Memory B cell (primary cell): ENCODE data around the gene PLEK.
A peak's percentile ranks its signal among the peaks of the same experiment; 100 is the strongest.
"Not testable (repeated sequence)": the region's sequence is repeated elsewhere in the genome, so short reads cannot be mapped to it uniquely, and the experiment has no call there.

Experiments used
- ATAC-seq: fragments of 150-1000 bp; cut with Tn5 transposase; 2 replicates; pipeline ENCODE4 v1.10.0; 2021; ENCODE audit warnings: low read depth, mild to moderate bottlenecking, moderate library complexity
- DNase-seq, 2 donors: peaks; one replicate each; pipeline ENCODE4 v3.0.0; 2022; ENCODE audit warnings: low spot score in 2 of 2
- H3K27ac Mint-ChIP-seq: one replicate; pipeline ENCODE4 v1.8.0; 2022; ENCODE audit warnings: mild to moderate bottlenecking, moderate library complexity, mixed read lengths
- H3K27me3 Mint-ChIP-seq: one replicate; pipeline ENCODE4 v1.8.0; 2022; ENCODE audit warnings: mixed read lengths
- H3K36me3 Mint-ChIP-seq: one replicate; pipeline ENCODE4 v1.8.0; 2022; ENCODE audit warnings: mild to moderate bottlenecking, mixed read lengths
- H3K4me1 Mint-ChIP-seq: one replicate; pipeline ENCODE4 v1.8.0; 2022; ENCODE audit warnings: mixed read lengths
- H3K4me3 Mint-ChIP-seq: one replicate; pipeline ENCODE4 v1.8.0; 2022; ENCODE audit warnings: mild to moderate bottlenecking, moderate library complexity, mixed read lengths
- H3K9me3 Mint-ChIP-seq: one replicate; pipeline ENCODE4 v1.8.0; 2022; ENCODE audit warnings: mixed read lengths

PLEK gene

DNA sequence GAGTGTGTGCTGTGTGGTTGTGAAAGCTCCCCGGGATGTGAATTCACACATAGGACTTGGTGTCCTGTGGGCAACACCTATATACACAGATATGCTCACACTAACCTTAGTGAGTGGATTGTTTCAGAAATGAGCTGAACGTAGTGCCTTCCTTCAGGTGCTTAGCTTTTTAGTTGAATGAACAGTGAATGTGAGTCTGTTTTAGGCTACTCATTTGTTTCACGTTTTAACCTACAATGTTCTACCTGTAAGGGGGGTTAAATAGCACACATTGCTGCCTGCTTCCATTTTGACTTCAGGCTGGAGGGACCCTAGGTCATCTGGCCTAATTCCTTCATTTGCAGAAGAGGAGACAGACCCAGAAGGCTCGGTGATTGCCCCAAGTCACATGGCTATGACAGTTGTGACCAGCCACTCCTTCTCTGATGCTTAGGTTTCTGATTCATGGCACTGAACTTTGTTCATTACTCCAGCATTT, 1.0 kb downstream of the PLEK start:
- ATAC-seq, result peak; percentile 49
- peaks cover 62% of the 10 kb centered on the region for H3K4me1 Mint-ChIP-seq
- H3K4me3 Mint-ChIP-seq, result peak overlapping the region; percentile 100

GRCh38 chr2:68367953-68368653, 3.0 kb downstream of the PLEK start:
- H3K4me3 Mint-ChIP-seq, result peak overlapping the region; percentile 86
- H3K27ac Mint-ChIP-seq, result peak overlapping the region; percentile 90
- no peaks in the 10 kb centered on the region for H3K27me3 Mint-ChIP-seq
- no peak for ATAC-seq
- H3K36me3 Mint-ChIP-seq, result peaks cover 28% of the 10 kb centered on the region
- H3K4me1 Mint-ChIP-seq, result peaks cover 62% of the 10 kb centered on the region
- no peak for DNase-seq
- no peaks in the 10 kb centered on the region for H3K9me3 Mint-ChIP-seq

More for the DNA sequence above, 1.0 kb downstream of the PLEK start:
- no peak for DNase-seq
- no peaks in the 10 kb centered on the region for H3K27me3 Mint-ChIP-seq
- H3K9me3 Mint-ChIP-seq, result no peaks in the 10 kb centered on the region
- peak overlapping the region; percentile 97 for H3K27ac Mint-ChIP-seq
- H3K36me3 Mint-ChIP-seq, result peaks cover 21% of the 10 kb centered on the region

DNA sequence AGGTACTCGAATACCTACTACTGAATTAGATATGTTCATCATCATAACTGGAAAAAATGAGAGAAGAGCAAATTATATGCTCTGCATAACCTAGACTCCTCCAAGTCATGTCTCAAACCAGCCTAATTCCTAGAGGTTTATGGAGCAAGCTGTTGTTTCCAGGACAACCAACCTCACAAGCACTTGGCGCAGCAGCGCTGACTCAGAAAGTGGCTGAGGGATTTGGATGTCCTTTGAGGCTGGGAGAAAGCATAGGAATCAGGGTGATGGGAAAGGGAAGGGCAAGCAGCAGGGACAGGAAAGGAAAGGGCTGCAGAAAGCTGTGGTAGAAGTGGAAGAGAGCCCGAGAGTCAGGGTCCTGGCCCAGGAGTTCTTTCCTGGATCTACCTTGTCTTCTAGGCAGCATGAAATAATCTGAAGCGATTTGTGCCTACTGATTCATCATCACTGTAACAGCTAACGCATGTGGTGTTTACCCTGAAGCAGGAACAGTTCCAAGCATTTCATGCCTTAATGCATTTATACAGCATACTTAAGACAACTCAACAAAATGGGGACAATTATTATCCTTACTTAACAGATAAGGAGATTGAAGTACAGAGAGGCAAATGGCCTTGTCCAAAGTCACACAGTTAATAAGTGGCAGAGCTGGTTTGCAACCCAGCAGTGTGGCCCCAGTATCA, 3.7 kb downstream of the PLEK start:
- no peak for ATAC-seq
- Mint-ChIP-seq H3K4me1 (peaks cover 63% of the 10 kb centered on the region), H3K27me3 (no peaks in the 10 kb centered on the region), H3K4me3 (peak overlapping the region; percentile 86), H3K27ac (peak overlapping the region; percentile 90), H3K36me3 (peaks cover 28% of the 10 kb centered on the region), H3K9me3 (no peaks in the 10 kb centered on the region)
- DNase-seq, result no peak

DNA sequence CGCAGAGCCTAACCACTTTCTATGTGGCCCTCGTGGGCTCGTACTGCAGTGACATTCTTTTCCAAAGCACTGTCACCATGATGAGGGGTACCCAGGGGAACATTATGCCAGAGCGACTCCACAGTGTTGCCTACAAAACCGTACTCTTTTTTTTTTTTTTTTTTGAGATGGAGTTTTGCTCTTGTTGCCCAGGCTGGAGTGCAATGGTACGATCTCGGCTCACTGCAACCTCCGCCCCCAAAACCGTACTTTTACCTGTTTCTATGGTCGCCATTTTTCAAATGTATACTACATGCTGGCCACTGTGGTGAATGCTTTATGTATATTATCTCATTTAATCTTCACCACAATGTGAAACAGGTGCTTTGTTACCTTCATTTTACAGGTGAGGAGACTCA, 4.3 kb downstream of the PLEK start:
- H3K27ac Mint-ChIP-seq, result peak overlapping the region; percentile 62

GRCh38 chr2:68371138-68371537, 6.1 kb downstream of the PLEK start:
- Mint-ChIP-seq H3K9me3 (no peaks in the 10 kb centered on the region), H3K36me3 (peaks cover 31% of the 10 kb centered on the region), H3K4me3 (peak overlapping the region; percentile 46), H3K27me3 (no peaks in the 10 kb centered on the region), H3K4me1 (peaks cover 73% of the 10 kb centered on the region), H3K27ac (peak overlapping the region; percentile 47)
- ATAC-seq (no peak), DNase-seq (no peak)

More for the DNA sequence above, 4.3 kb downstream of the PLEK start:
- peaks cover 63% of the 10 kb centered on the region for H3K4me1 Mint-ChIP-seq
- peak overlapping the region; percentile 86 for H3K4me3 Mint-ChIP-seq
- H3K27me3 Mint-ChIP-seq, result no peaks in the 10 kb centered on the region
- no peaks in the 10 kb centered on the region for H3K9me3 Mint-ChIP-seq
- peaks cover 31% of the 10 kb centered on the region for H3K36me3 Mint-ChIP-seq
- ATAC-seq (no peak), DNase-seq (no peak)

GRCh38 chr2:68371581-68371980, 6.5 kb downstream of the PLEK start:
- Mint-ChIP-seq H3K27me3 (no peaks in the 10 kb centered on the region), H3K4me1 (peaks cover 70% of the 10 kb centered on the region), H3K36me3 (peaks cover 31% of the 10 kb centered on the region), H3K27ac (peak overlapping the region; percentile 47), H3K9me3 (no peaks in the 10 kb centered on the region), H3K4me3 (peak overlapping the region; percentile 46)
- DNase-seq, result no peak
- ATAC-seq, result peak; percentile 23

DNA sequence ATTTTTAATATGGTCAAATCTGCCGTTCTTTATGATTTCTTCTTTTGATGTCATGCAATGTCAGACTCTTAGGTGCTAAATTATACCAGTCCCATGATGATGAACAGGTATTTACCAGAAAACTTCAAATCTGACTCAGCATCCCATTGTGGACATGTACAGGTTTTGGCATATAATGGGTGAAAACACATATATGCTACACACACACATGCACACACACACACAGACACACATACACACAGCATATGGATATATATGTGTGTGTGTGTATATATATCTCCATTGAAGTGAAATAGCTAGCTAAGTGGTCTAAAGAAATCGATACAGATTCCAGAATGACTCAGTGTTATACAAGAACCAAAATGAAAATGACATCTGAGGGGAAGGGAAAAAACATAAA, 7.4 kb downstream of the PLEK start:
- H3K27me3 Mint-ChIP-seq, result no peaks in the 10 kb centered on the region
- H3K27ac Mint-ChIP-seq, result peak overlapping the region; percentile 68
- DNase-seq (no peak), ATAC-seq (no peak)
- no peaks in the 10 kb centered on the region for H3K9me3 Mint-ChIP-seq
- peak overlapping the region; percentile 6 for H3K4me3 Mint-ChIP-seq
- peaks cover 36% of the 10 kb centered on the region for H3K36me3 Mint-ChIP-seq
- H3K4me1 Mint-ChIP-seq, result peaks cover 75% of the 10 kb centered on the region

DNA sequence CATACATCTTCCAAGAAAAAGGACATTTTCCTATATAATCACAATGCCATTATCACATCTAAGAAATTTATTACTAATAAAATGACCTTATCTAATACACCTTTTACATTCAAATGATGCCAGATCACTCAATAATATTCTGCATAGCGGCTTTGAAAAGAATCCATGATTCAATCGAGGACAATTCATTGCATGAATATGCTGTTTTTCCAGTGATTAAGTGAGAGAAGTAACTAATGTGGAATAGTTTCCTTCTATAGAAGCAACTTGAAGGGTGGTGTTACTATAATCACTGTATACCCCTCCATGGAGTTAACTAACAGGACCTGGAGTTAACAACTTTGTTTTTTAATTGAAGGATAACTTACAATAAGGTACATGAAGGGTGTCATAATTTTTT, 9.1 kb downstream of the PLEK start:
- Mint-ChIP-seq H3K27ac (peak overlapping the region; percentile 87), H3K4me1 (peaks cover 70% of the 10 kb centered on the region)

DNA sequence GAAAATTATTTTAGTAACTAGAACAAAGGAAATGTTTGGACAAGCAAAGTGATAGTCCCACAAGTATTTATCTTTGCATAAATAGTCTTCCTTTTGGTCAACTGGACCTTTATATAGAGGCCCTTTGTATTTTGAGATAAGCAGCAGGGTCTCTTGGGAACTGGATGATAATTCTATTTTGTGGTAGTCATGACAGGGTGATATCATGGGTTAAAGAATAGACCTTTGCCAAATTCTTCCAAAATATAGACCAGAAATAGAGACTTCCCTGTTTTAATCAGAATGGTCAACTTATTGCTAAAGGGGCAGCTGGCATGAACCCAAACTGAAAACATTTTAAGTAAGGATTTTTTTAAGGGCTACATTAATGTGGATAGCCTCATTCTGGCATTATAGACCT, 10.5 kb downstream of the PLEK start:
- H3K36me3 Mint-ChIP-seq, result peaks cover 30% of the 10 kb centered on the region
- DNase-seq, result no peak
- no peaks in the 10 kb centered on the region for H3K27me3 Mint-ChIP-seq
- no peaks in the 10 kb centered on the region for H3K9me3 Mint-ChIP-seq
- peak overlapping the region; percentile 87 for H3K27ac Mint-ChIP-seq
- no peak for ATAC-seq
- H3K4me3 Mint-ChIP-seq, result peak overlapping the region; percentile 49
- peaks cover 72% of the 10 kb centered on the region for H3K4me1 Mint-ChIP-seq

More for the DNA sequence above, 9.1 kb downstream of the PLEK start:
- no peaks in the 10 kb centered on the region for H3K27me3 Mint-ChIP-seq
- no peak for ATAC-seq
- no peaks in the 10 kb centered on the region for H3K9me3 Mint-ChIP-seq
- H3K36me3 Mint-ChIP-seq, result peaks cover 29% of the 10 kb centered on the region
- H3K4me3 Mint-ChIP-seq, result no peak overlapping the region
- DNase-seq, result no peak

DNA sequence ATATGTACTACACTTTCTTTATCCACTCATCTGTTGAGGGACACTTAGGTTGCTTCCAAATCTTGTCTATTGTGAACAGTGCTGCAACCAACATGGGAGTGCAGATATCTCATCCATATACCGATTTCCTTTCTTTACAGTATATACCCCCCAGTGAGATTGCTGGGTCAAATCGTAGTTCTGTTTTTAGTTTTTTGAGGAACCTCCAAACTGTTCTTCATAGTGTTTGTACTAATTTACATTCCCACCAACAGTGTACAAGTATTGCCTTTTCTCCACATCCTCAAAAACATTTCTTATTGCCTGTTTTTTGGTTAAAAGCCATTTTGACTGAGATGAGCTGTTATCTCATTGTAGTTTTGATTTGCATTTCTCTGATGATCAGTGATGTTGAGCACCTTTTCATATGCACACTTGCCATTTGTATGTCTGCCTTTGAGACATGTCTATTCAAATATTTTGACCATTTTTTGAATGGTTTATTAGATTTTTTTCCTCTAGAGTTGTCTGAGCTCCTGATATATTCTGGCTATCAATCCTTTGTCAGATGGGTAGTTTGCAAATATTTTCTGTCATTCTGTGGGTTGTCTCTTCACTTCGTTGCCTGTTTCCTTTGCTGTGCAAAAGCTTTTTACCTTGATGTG, 12.2 kb downstream of the PLEK start:
- H3K4me1 Mint-ChIP-seq, result peaks cover 68% of the 10 kb centered on the region
- no peaks in the 10 kb centered on the region for H3K27me3 Mint-ChIP-seq
- peak overlapping the region; percentile 67 for H3K4me3 Mint-ChIP-seq
- H3K36me3 Mint-ChIP-seq, result peaks cover 34% of the 10 kb centered on the region
- DNase-seq (no peak), ATAC-seq (peak; percentile 82)
- H3K27ac Mint-ChIP-seq, result peak overlapping the region; percentile 90
- H3K9me3 Mint-ChIP-seq, result no peaks in the 10 kb centered on the region

DNA sequence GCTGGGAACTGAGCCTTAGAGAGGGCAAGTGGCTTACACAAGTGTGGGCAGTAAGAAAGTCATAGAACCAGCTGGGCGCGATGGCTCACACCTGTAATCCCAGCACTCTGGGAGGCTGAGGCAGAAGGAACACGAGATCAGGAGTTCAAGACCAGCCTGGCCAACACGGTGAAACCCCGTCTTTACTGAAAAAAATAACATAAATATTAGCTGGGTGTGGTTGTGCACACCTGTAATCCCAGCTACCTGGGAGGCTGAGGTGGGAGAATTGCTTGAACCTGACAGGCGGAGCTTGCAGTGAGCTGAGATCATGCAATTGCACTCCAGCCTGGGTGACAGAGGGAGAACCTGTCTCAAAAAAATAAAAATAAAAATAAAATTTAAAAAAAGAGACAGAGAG, 13.7 kb downstream of the PLEK start:
- H3K4me3 Mint-ChIP-seq, result peak overlapping the region; percentile 5
- H3K27me3 Mint-ChIP-seq, DNase-seq, ATAC-seq, H3K9me3 Mint-ChIP-seq: not testable (repeated sequence)
- peaks cover 65% of the 10 kb centered on the region for H3K4me1 Mint-ChIP-seq
- peak overlapping the region; percentile 80 for H3K27ac Mint-ChIP-seq
- H3K36me3 Mint-ChIP-seq, result peaks cover 45% of the 10 kb centered on the region

- peaks cover 43% of the 10 kb centered on the region for H3K36me3 Mint-ChIP-seq
- DNase-seq, result no peak
- ATAC-seq, result no peak
- H3K4me3 Mint-ChIP-seq, result peak overlapping the region; percentile 37
- peak overlapping the region; percentile 91 for H3K27ac Mint-ChIP-seq
- peaks cover 65% of the 10 kb centered on the region for H3K4me1 Mint-ChIP-seq
- no peaks in the 10 kb centered on the region for H3K9me3 Mint-ChIP-seq
- H3K27me3 Mint-ChIP-seq, result no peaks in the 10 kb centered on the region
These were observed 14.2 kb downstream of the PLEK start for GRCh38 chr2:68379184-68379708.

DNA sequence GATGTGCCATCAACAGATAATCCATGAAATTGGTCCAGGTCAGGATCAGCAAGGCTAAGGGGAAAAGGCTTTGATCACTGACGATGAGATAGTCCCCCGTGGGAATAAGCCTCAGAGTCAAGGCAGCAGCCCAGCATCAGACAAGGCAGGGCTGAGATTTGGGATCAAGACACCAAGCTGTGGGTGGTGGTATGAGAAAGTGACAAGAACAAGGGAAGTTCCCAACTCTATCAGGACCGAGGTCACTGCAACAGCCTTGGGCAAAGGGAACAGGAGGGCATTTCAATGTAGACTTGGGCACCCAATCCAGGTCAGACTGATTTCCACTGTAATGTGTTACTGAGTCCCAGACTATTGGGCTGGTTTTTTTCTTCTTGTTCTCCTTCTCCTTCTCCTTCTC, 18.7 kb downstream of the PLEK start:
- DNase-seq (no peak), ATAC-seq (no peak)
- Mint-ChIP-seq H3K4me3 (peak overlapping the region; percentile 37), H3K9me3 (no peaks in the 10 kb centered on the region), H3K36me3 (peaks cover 52% of the 10 kb centered on the region), H3K27me3 (no peaks in the 10 kb centered on the region), H3K4me1 (peaks cover 57% of the 10 kb centered on the region), H3K27ac (peak overlapping the region; percentile 99)
